Liver (tissue), 9 donors: ENCODE results near the gene ARRDC4. TPM values are rescaled to one million over a fixed set of nuclear protein-coding genes. Genes with fewer than 3 reads are reported as not detected.

Experiments used
- DNase-seq: peaks from one replicate; pipeline ENCODE4 v3.0.0-alpha.2; 2017; ENCODE audit warnings: low spot score
- H3K27ac ChIP-seq, 2 donors: one replicate each; pipeline ENCODE4 v1.7.0; 2013; ENCODE audit warnings: inconsistent platforms in 2 of 2, low read length in 2 of 2, control low read depth in 1 of 2, low read depth in 1 of 2, mild to moderate bottlenecking in 1 of 2
- H3K27me3 ChIP-seq, 4 donors: one replicate each; pipeline versions ENCODE4 v1.6.1 to v1.7.0; 2013; ENCODE audit warnings: low read length in 3 of 4, inconsistent platforms in 1 of 4, mild to moderate bottlenecking in 1 of 4, moderate library complexity in 1 of 4; ENCODE audit not compliant: control insufficient read depth in 4 of 4, insufficient read depth in 4 of 4
- H3K36me3 ChIP-seq, 4 donors: one replicate each; pipeline versions ENCODE4 v1.6.1 to v1.7.0; 2013; ENCODE audit warnings: low read length in 3 of 4, mild to moderate bottlenecking in 3 of 4, low read depth in 1 of 4, moderate library complexity in 1 of 4; ENCODE audit not compliant: control insufficient read depth in 4 of 4, insufficient read depth in 3 of 4
- H3K4me1 ChIP-seq, 4 donors: one replicate each; pipeline versions ENCODE4 v1.6.1 to v1.7.0; 2013; ENCODE audit warnings: low read length in 3 of 4, mild to moderate bottlenecking in 3 of 4, moderate library complexity in 1 of 4; ENCODE audit not compliant: control insufficient read depth in 4 of 4, insufficient read depth in 4 of 4
- H3K4me3 ChIP-seq, 3 donors: one replicate each; pipeline versions ENCODE4 v1.6.1 to v1.7.0; 2013; ENCODE audit warnings: low read length in 3 of 3, control low read depth in 1 of 3, low read depth in 1 of 3, mild to moderate bottlenecking in 1 of 3
- H3K9ac ChIP-seq, 2 donors: one replicate each; pipeline ENCODE4 v1.7.0; 2013; ENCODE audit warnings: low read length in 2 of 2, mild to moderate bottlenecking in 2 of 2, moderate library complexity in 2 of 2, control low read depth in 1 of 2, low read depth in 1 of 2
- H3K9me3 ChIP-seq, 4 donors: one replicate each; pipeline versions ENCODE4 v1.6.1 to v1.7.0; 2013; ENCODE audit warnings: low read length in 3 of 4; ENCODE audit not compliant: control insufficient read depth in 4 of 4
- ATF3 ChIP-seq: IDR thresholded peaks from 2 replicates; pipeline ENCODE4 v1.6.1; 2016; ENCODE audit warnings: antibody characterized with exemption
- CTCF ChIP-seq: fragments of 150-350 bp; IDR thresholded peaks from 2 replicates; pipeline ENCODE4 v1.5.1; 2017; ENCODE audit warnings: improper control_type of control experiment, low read depth, low read length; ENCODE audit not compliant: missing input control
- FOXA1 ChIP-seq: IDR thresholded peaks from 2 replicates; pipeline ENCODE4 v1.6.1; 2016; ENCODE audit warnings: antibody characterized with exemption
- HNF4A ChIP-seq, 2 donors: conservative IDR thresholded peaks; 2 replicates each; pipeline ENCODE4 v1.6.1; 2016; ENCODE audit warnings: antibody characterized with exemption in 2 of 2, mild to moderate bottlenecking in 2 of 2
- NR2F2 ChIP-seq: IDR thresholded peaks from 2 replicates; pipeline ENCODE4 v1.6.1; 2016; ENCODE audit warnings: antibody characterized with exemption
- RAD21 ChIP-seq, 2 donors: IDR thresholded peaks; 2 replicates each; pipeline ENCODE4 v1.6.1; 2016; ENCODE audit warnings: antibody characterized with exemption in 2 of 2, mild to moderate bottlenecking in 2 of 2
- REST ChIP-seq: IDR thresholded peaks from 2 replicates; pipeline ENCODE4 v1.6.1; 2016; ENCODE audit warnings: antibody characterized with exemption, mild to moderate bottlenecking
- RXRA ChIP-seq, 2 donors: IDR thresholded peaks; 2 replicates each; pipeline ENCODE4 v1.6.1; 2017 to 2018; ENCODE audit warnings: antibody characterized with exemption in 2 of 2, mild to moderate bottlenecking in 1 of 2
- SP1 ChIP-seq: IDR thresholded peaks from 2 replicates; pipeline ENCODE4 v1.6.1; 2018; ENCODE audit warnings: antibody characterized with exemption, mild to moderate bottlenecking
- YY1 ChIP-seq: IDR thresholded peaks from 2 replicates; pipeline ENCODE4 v1.6.1; 2016; ENCODE audit warnings: antibody characterized with exemption, mild to moderate bottlenecking
- ZBTB33 ChIP-seq: IDR thresholded peaks from 2 replicates; pipeline ENCODE4 v1.6.1; 2016; ENCODE audit warnings: antibody characterized with exemption
- WGBS: extraction: QIAGEN DNeasy Blood & Tissue Kit; methylation state at CpG from one replicate; pipeline ENCODE4 v1.1.7; 2013; 5-methylcytosine and 5-hydroxymethylcytosine counted together
- polyA plus RNA-seq, 2 donors: library from polyadenylated mRNA; stranded (reverse) in 1 of 2; unstranded in 1 of 2; fragments of 200-250 nt in 1 of 2; fragments of >200 nt in 1 of 2; fragmentation: Nextera tagmentation in 1 of 2; extraction: Ambion mirVana in 1 of 2; gene quantifications; one replicate each; pipeline versions ENCODE4 v1.2.1 to v1.2.3, GENCODE V29; 2013 to 2015
- total RNA-seq, 2 donors: library from RNA; depleted of rRNA; stranded (reverse); fragments of >200 nt; gene quantifications; one replicate each; pipeline ENCODE4 v1.2.3, GENCODE V29; 2014
- donor health status: healthy.
- donor health status: healthy.
- donor health status: healthy.
- donor health status: healthy.
- donor health status: healthy.

The ARRDC4 gene
- total and polyA plus RNA-seq, 4 donors: 2.5 to 13.4 (median 3.9) TPM

GRCh38 chr15:97944724-97945123 is 15.8 kb upstream of the ARRDC4 start (continued):
- TF ChIP-seq ATF3 (no peak), REST (no peak), HNF4A (conservative IDR thresholded peaks at IDR 0.05) (no peak)

GRCh38 chr15:97947465-97948260 is 12.8 kb upstream of the ARRDC4 start:
- no peak for TF ChIP-seq YY1
- no peak for TF ChIP-seq NR2F2
- no peak for TF ChIP-seq SP1
- 70% methylated on average over 14 of the region's 14 CpGs for WGBS
- no peak overlapping the region for H3K4me3 ChIP-seq

GRCh38 chr15:97953254-97953653 is 7.2 kb upstream of the ARRDC4 start:
- no peak for DNase-seq
- WGBS: 78% methylated on average over 6 of the region's 6 CpGs
- Histone ChIP-seq H3K27me3 (peaks cover 0 to 2% (median 0%) of the 10 kb centered on the region in 4 donors), H3K4me1 (no peaks in the 10 kb centered on the region), H3K9me3 (no peaks in the 10 kb centered on the region), H3K36me3 (no peaks in the 10 kb centered on the region), H3K9ac (no peak overlapping the region), H3K27ac (no peak overlapping the region), H3K4me3 (no peak overlapping the region)
- no peak for TF ChIP-seq REST
- TF ChIP-seq NR2F2: no peak
- no peak for TF ChIP-seq HNF4A (conservative IDR thresholded peaks at IDR 0.05)
- TF ChIP-seq ZBTB33: no peak
- no peak for TF ChIP-seq FOXA1
- TF ChIP-seq YY1: no peak
- TF ChIP-seq RXRA (IDR thresholded peaks at IDR 0.05): no peak
- TF ChIP-seq CTCF: no peak
- no peak for TF ChIP-seq RAD21 (IDR thresholded peaks at IDR 0.05)

More at GRCh38 chr15:97947465-97948260, 12.8 kb upstream of the ARRDC4 start:
- no peaks in the 10 kb centered on the region for H3K4me1 ChIP-seq
- H3K36me3 ChIP-seq: no peaks in the 10 kb centered on the region
- no peak overlapping the region for H3K27ac ChIP-seq
- H3K9me3 ChIP-seq: no peaks in the 10 kb centered on the region
- H3K27me3 ChIP-seq: peaks cover 0 to 2% (median 0%) of the 10 kb centered on the region in 4 donors
- H3K9ac ChIP-seq: no peak overlapping the region
- no peak for DNase-seq
